Measurements from ENCODE around the gene C2orf42. TPM values are rescaled to one million over a fixed set of nuclear protein-coding genes. Genes with fewer than 3 reads are reported as not detected.
A peak's percentile ranks its signal among the peaks of the same experiment; 100 is the strongest.

The C2orf42 gene
- total and polyA plus RNA-seq, 10 of the 15 experiments (the other 5 are each of a cell fraction or from before 2014, with no cell fraction given): 5.5 to 19.8 (median 11.5) TPM

GRCh38 chr2:70118798-70119454, 71.9 kb downstream of the C2orf42 start:
- no peaks in the 10 kb centered on the region; the same call in 1 of the 2 replicates for H3K79me2 ChIP-seq (ENCODE audit: control insufficient read depth, insufficient read depth, low read length)
- in situ Hi-C loops (cut with MboI) (loop anchor here (25.0 kb wide), 1 partner anchor 1732 kb away; no protein-coding TSS in a partner anchor), intact Hi-C loops (cut with micrococcal nuclease; ENCODE audit: unreplicated experiment) (no loop called here)
- H3K9ac ChIP-seq (ENCODE audit: control insufficient read depth, insufficient read depth, low read length): peak overlapping the region; percentile 17; the same call in 1 of the 2 replicates
- peak; percentile 58; the same call in 1 of the 2 replicates for TF ChIP-seq CHD2 (IDR thresholded peaks at IDR 0.05; ENCODE audit: borderline replicate concordance, low read depth, low read length)
- no peak for TF ChIP-seq POLR2AphosphoS5 (IDR thresholded peaks at IDR 0.05; ENCODE audit: low read length)
- no peak for TF ChIP-seq SKIL (IDR thresholded peaks at IDR 0.05; ENCODE audit: low read depth, poor library complexity, severe bottlenecking)
- TF ChIP-seq BRCA1 (IDR thresholded peaks at IDR 0.05; ENCODE audit: low read depth, low read length): 0 out of 2 replicates have a peak, but pooled peaks have one; percentile 36
- no peak for TF ChIP-seq RFX5 (IDR thresholded peaks at IDR 0.05; ENCODE audit: low read depth, low read length)
- no peak for TF ChIP-seq KAT2A (conservative IDR thresholded peaks at IDR 0.05; ENCODE audit: control insufficient read depth, low read depth, low read length)
- 0 out of 2 replicates have a peak, but pooled peaks have one; percentile 45 for TF ChIP-seq ZNF687 (IDR thresholded peaks at IDR 0.05)
- peak; percentile 33; the same call in 1 of the 2 replicates for TF ChIP-seq IKZF1 (conservative IDR thresholded peaks at IDR 0.05)
- 0 out of 2 replicates have a peak, but pooled peaks have one; percentile 28 for TF ChIP-seq GATAD2B (conservative IDR thresholded peaks at IDR 0.05; ENCODE audit: low read depth)
- peak; percentile 46; the same call in 1 of the 2 replicates for TF ChIP-seq SIN3A (IDR thresholded peaks at IDR 0.05; ENCODE audit: low read depth, low read length)
- no peak for TF ChIP-seq POLR2AphosphoS2 (IDR thresholded peaks at IDR 0.05; ENCODE audit: low read depth, low read length)
- peak; percentile 47; the same call in 1 of the 2 replicates for TF ChIP-seq MLLT1 (IDR thresholded peaks at IDR 0.05)
- TF ChIP-seq IKZF2 (IDR thresholded peaks at IDR 0.05): peak; percentile 15 to 19; a peak in 1 of 4 replicates
- TF ChIP-seq ESRRA (IDR thresholded peaks at IDR 0.05; ENCODE audit: low read length): no peak
- no peaks in the 10 kb centered on the region for H4K20me1 ChIP-seq (ENCODE audit: control insufficient read depth, insufficient read depth)
- BruUV-seq (replicated peaks): TSS peak; percentile 66
- peaks cover 75% of the 10 kb centered on the region for H3K4me1 ChIP-seq (ENCODE audit: control insufficient read depth, insufficient read depth, low read length)
- ChIA-PET RAD21 (ENCODE audit: unreplicated experiment) (interaction anchor here (1.3 to 14.2 kb wide), 7 partner anchors 12 to 72 kb away, joined by 3 to 234 read pairs (median 12); partner anchors contain the start of gene C2orf42), SMC1A (ENCODE audit: uncharacterized antibody, unreplicated experiment) (interaction anchor here (1.3 to 14.6 kb wide), 5 partner anchors 9 to 34 kb away, joined by 3 to 311 read pairs (median 33); no protein-coding TSS in a partner anchor), CTCF (interaction anchor here (0.9 to 5.8 kb wide), 4 partner anchors 9 to 319 kb away, joined by 3 to 54 read pairs (median 4); no protein-coding TSS in a partner anchor), POLR2A (interaction anchor here (0.5 to 13.9 kb wide), 8 partner anchors 9 to 50 kb away, joined by 3 to 280 read pairs (median 6); partner anchors contain the start of gene PCBP1)
- H2AFZ ChIP-seq (ENCODE audit: control insufficient read depth, low read depth, low read length): peak overlapping the region; percentile 61; the same call in 1 of the 2 replicates
- DNase-seq (ENCODE audit: low read depth, low spot score) (no peak), ATAC-seq (no peak), FAIRE-seq (no peak)
- H3K36me3 ChIP-seq (ENCODE audit: control insufficient read depth in 2 of 2, insufficient read depth in 2 of 2, low read length in 1 of 2): no peaks in the 10 kb centered on the region
- H3K4me2 ChIP-seq (ENCODE audit: control insufficient read depth, insufficient read depth): no peak overlapping the region; the same call in 1 of the 2 replicates
- no peaks in the 10 kb centered on the region for H3K27me3 ChIP-seq (replicated peaks in 1 of 2; ENCODE audit: control insufficient read depth in 2 of 2, insufficient read depth in 2 of 2, low read length in 1 of 2)
- H3K4me3 ChIP-seq: no peak overlapping the region
- WGBS (ENCODE audit: insufficient coverage, insufficient replicate concordance, low lambda C conversion rate, missing lambda C conversion rate): 76% methylated on average over 4 of the region's 4 CpGs
- no peaks in the 10 kb centered on the region for H3K9me3 ChIP-seq (replicated peaks; ENCODE audit: control insufficient read depth, insufficient read depth, low read length)
- H3K27ac ChIP-seq (ENCODE audit: control insufficient read depth, insufficient read depth): peak overlapping the region; percentile 88
